GM18868 (cell line): ENCODE data around the gene ANKFN1.

Experiments used
- ATAC-seq: cut with Tn5 transposase; IDR thresholded peaks from one replicate; pipeline ENCODE4 v1.9.1; 2021; ENCODE audit warnings: mild to moderate bottlenecking, moderate library complexity; ENCODE audit not compliant: unreplicated experiment

The ANKFN1 gene

DNA sequence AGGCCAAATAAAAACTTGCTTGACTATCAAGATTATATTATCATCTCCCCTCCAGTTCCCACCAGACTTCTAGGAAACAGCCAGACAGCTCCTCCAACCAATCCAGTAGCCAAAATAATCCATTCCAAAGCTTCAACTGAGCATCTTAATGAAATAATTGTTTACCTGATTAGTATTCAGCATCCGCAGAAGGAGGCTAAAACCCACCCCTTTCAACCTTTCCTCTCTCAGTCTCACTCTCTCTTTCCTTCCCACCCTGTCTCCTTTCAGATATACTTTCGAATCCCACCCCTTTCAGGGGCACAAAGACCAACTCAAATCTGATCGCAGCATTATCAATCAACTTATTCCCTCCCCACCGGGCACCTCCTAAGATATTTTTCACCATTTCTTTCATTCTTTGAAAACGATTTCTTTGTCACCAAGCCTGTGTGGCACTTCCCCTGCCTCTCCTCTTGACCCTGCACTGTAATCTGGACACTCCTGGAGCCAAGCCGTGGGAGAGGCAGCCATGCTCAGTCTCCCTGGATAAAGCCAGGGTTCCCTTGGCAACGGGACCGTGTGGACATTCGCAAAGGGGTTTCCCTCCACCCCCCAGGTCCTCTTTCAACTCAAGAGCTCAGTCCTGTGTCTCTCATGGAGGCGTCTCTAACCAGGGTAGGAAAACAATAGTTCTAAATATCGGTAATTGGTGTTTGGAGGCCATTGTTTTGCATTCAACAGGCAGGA, at the start of gene ANKFN1:
TSS of gene ANKFN1 (plus strand) at position 602 of the 729 bp plus-strand sequence. CDS start 59,193 bp downstream, outside the sequence.
- ATAC-seq: no peak

GRCh38 chr17:56108811-56109284, 44.4 kb upstream of the ANKFN1 start:
- ATAC-seq: no peak

DNA sequence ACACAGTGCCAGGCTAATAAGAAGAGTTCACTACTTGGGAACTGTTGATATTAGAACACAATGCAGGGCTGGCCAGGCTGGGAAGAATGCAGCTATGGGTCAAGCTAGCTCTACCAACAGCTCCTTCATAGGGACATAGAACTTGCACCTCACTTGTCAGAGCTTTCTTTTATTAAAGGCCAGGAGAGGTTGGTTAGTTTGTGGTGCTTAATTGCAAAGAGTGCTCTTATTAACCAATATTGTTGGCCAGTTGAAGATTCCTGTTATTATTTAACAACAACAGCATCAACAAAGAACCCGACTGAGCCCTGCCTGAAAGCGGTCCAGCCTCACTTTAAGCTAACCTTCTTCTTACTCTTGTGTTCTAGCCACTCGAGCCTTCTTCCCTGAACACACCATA, 43.4 kb upstream of the ANKFN1 start:
- ATAC-seq: no peak

DNA sequence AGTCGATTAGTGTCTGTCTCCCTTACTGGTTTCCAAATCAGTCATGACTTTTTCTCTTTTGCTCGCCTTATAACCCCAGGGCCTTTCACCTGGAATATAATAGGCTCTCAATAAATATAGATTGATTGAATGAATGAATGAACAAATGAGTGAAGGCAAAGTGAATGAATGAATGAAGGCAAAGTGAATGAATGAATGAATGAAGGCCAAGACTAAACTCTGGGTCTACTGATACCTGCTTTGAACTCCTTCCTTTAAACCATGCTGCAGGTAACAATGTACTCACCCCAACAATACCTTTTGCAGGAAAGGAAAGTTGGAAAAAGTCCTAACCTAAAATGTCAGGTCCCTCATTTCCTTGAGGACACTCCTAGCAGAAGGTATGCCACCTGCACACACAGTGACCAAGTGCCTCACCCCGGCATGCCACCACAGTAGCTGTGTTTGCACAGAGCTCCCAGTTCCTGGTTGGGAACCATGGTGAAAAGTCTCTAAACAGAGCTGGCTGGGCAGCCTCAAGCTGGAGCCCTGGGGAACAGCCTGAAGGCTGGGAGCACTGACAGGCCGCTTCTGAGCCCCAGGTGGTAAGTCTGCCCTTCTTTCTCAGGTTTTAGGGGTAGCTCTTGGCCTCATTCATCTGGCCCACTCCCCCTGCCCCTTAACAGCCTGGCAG, 42.7 kb upstream of the ANKFN1 start:
- no peak for ATAC-seq

DNA sequence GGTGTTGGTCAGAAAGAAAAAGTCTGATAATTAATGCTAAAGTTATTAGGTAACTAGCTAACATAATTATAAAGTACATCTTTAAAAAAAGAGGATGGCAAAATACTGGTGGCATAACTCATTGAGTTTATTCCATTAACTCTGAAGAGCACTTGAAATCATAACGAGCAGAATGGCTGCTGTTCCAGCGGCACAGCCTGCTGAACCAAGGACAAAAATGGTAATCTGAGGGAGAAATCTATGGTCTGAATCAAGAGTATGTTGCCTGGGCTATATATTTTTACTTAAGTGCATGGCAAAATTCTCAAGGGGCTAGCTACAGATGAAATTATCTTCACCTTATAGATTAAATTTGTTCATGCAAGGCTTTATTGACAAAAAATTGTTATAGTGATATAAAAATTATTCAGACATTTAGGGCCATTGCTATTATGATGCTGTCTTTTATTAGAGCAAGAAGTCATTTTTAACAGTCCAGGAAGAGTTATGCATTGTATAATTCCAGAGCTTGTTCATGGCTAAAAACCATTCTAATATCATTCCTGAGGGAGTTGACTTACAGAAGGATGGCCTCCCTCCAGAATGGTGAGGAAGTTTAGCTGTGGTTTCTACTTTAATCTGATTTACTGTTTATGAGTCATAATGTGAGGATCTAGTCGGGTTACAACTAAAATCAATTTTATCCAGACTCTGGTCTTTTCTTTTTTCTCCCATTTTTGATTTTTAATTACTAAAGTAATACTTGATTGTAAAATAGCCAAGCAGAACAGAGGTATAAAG, 41.4 kb upstream of the ANKFN1 start:
- no peak for ATAC-seq

- no peak for ATAC-seq
Observed at GRCh38 chr17:56113486-56113885, 39.8 kb upstream of the ANKFN1 start.

- ATAC-seq: no peak
Observed at GRCh38 chr17:56114469-56114868, 38.8 kb upstream of the ANKFN1 start.

- ATAC-seq: no peak
Observed at GRCh38 chr17:56119191-56119590, 34.1 kb upstream of the ANKFN1 start.

GRCh38 chr17:56119936-56120335, 33.3 kb upstream of the ANKFN1 start:
- no peak for ATAC-seq

- ATAC-seq: no peak
Observed at GRCh38 chr17:56121191-56122051, 31.9 kb upstream of the ANKFN1 start.

DNA sequence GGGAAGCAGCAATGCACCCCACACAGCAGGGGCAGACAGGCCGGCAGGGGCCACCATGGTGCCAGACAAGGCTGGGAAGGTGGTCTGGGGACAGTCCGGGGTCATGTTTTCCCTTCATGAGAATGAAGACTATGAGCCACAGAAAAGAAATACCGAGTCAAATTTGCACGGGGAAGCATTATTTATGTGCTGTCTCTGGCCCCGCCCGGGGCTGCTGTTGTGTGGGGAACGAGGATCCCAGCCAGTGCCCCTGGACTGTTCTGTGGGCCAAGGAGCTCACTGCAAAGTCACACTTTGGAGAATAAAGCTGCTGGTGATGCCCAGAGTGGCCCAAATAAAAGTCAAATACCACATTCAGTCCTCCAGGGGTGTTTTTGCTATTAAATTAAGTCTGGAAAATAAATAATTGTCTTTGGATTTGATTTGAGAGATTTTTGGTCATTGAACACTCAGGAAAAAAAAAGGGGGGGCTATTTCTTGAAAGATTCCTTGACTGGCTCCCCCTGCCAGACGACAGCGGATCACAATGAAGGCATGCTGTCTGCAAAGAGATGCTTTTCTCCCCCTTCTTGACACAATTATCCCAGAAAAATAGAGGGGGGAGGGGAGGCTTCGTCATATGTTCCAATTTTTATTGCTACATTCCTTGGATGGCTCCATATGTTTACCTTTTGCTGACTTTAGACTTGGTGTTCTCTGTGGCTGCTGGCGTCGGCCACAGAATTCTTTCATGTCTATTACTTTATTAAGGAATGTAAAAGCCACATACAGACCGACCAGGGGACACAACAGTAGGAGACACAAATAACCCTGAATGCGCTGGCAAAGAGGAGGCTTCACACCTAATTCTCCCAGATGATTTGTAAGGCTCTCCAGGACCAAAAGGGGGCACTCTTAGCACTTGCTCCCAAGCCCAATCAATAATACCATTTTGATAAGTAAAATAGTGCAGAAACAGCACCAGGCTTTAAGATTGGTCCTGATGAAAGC, 27.1 kb upstream of the ANKFN1 start:
- ATAC-seq: no peak

DNA sequence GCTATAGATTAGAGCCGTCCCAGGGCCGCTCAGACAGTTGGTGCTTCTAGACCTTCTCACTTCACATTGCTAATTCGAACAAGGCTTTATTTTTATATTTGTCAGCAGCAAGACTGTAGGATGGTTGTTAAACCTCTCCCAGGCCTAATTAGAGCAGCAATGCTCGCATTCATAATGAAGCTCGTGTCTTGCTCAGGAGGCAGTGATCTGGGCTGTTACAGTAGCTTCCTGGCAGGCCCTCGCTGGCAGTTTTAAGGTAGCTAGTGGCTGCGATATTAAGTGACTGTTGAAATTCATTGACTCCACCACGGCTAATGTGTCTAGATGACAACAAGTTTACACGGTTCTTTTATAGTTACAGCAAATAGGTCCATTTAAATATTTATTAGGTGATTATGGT, 23.2 kb upstream of the ANKFN1 start:
- ATAC-seq: no peak

- ATAC-seq: no peak
Observed at GRCh38 chr17:56130631-56131030, 22.6 kb upstream of the ANKFN1 start.

GRCh38 chr17:56131431-56131830, 21.8 kb upstream of the ANKFN1 start:
- ATAC-seq: no peak

DNA sequence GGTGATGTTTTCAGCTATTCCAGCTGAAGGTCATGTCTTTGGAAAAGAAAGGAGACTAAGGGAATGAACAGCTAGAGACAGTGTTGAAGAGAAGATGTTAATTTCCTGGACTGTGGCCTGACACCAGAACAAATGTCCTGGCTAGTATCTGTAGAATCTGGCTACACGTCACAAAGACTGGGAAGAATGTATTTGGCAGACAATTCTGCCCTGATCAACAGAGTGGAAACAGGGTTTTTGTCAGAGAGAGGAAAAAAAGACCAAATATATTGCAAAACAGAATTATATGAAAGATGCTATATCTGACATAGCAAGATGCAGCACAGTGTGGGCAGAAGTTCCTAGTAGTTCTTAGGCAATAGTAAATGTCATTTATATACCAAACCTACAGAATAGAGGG, 17.0 kb upstream of the ANKFN1 start:
- ATAC-seq: no peak

- no peak for ATAC-seq
Observed at GRCh38 chr17:56141046-56141839, 12.0 kb upstream of the ANKFN1 start.

DNA sequence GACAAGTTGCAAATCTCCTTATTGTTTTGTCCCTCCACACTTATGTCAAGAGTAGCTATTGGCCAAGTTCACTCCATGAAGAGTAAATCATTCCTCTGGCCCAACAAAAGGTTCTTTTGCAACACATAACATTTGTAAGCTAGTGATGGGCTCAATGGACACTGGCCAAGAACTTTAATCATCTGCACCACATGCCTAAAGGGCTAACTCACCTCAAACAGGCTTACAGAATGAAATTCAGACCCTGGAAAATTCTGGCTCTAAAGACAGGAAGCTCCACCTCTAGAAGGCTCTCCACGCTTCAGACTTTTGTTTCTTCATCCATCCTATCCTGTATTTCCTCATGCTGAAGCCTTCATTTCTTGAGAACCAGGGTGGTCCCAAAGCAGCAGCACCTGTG, 10.9 kb upstream of the ANKFN1 start:
- no peak for ATAC-seq

DNA sequence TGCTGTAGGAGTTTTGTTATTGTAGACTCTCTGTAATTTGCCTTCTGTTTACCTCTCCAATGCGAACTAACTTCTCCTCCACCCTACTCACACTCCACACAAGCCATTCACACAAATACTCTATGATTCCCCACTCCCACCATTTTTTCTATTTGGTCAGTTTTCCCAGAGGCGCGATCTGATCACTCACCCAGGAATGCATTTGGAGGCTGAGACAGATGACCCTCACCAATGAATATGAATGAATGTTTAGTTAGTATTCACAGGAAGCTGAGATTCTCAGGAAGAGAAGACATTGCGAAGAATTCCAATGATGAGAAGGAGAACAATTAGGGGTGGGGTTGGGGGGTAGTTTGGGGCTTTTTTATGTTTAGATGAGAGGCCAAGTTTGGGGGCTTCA, 10.5 kb upstream of the ANKFN1 start:
- ATAC-seq: no peak

DNA sequence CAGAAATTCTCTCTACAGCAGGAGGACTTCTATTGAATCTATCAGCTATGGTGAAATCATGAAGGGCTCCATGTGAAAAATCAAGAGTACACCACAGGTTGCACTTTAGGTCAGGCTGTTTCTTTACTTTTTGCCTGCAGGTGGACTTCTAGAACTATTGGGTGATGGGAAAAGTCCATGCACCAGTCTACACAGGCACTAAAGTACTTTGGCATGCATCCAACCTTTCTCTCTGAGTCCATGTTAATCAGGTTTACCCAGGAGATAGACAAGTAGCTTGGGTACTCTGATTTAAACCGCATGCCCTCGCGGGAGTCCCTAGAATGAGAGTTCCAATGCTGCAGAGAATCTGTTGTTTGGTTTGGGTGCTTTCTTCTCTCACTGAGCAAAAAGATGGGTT, 9.1 kb upstream of the ANKFN1 start:
- no peak for ATAC-seq
